Osteoblast (primary cell): ENCODE results near the gene ABHD15. TPM values are rescaled to one million over a fixed set of nuclear protein-coding genes. Genes with fewer than 3 reads are reported as not detected.
A peak's percentile ranks its signal among the peaks of the same experiment; 100 is the strongest.

Experiments used
- DNase-seq: peaks from one replicate; pipeline ENCODE4 v3.0.0; 2011; ENCODE audit warnings: low spot score, mixed read lengths; ENCODE audit not compliant: insufficient read length; ENCODE audit errors: missing footprints
- H2AFZ ChIP-seq: 2 replicates; pipeline ENCODE4 v1.6.0; 2011; ENCODE audit warnings: mild to moderate bottlenecking, low read length
- H3K27ac ChIP-seq: 2 replicates; pipeline ENCODE4 v1.5.1; 2011; ENCODE audit warnings: mild to moderate bottlenecking, low read depth, low read length, moderate library complexity
- H3K27me3 ChIP-seq: 2 replicates; pipeline ENCODE4 v1.6.0; 2012; ENCODE audit warnings: mild to moderate bottlenecking, control low read depth, inconsistent platforms, low read length, moderate library complexity; ENCODE audit not compliant: insufficient read depth
- H3K36me3 ChIP-seq: 2 replicates; pipeline ENCODE4 v1.5.1; 2011; ENCODE audit warnings: mild to moderate bottlenecking, low read length, control low read depth, moderate library complexity; ENCODE audit not compliant: insufficient read depth
- H3K4me1 ChIP-seq: 2 replicates; pipeline ENCODE4 v1.5.1; 2011; ENCODE audit warnings: mild to moderate bottlenecking, low read length, control low read depth, moderate library complexity; ENCODE audit not compliant: insufficient read depth
- H3K4me2 ChIP-seq: 2 replicates; pipeline ENCODE4 v1.6.0; 2011; ENCODE audit warnings: mild to moderate bottlenecking, low read length; ENCODE audit not compliant: insufficient read depth
- H3K4me3 ChIP-seq: fragments of 200-600 bp; sonication (generic); 3 replicates; pipeline ENCODE4 v1.5.1; 2012; ENCODE audit warnings: mild to moderate bottlenecking, low read length, inconsistent platforms; ENCODE audit not compliant: insufficient read depth
- H3K79me2 ChIP-seq: 2 replicates; pipeline ENCODE4 v1.6.0; 2012; ENCODE audit warnings: mild to moderate bottlenecking, low read length, control low read depth, inconsistent platforms; ENCODE audit not compliant: insufficient read depth
- H3K9me3 ChIP-seq: 2 replicates; pipeline ENCODE4 v1.5.1; 2011; ENCODE audit warnings: low read depth, low read length, control low read depth
- H4K20me1 ChIP-seq: 2 replicates; pipeline ENCODE4 v1.6.0; 2012; ENCODE audit warnings: mild to moderate bottlenecking, low read length, control low read depth; ENCODE audit not compliant: insufficient read depth
- CTCF ChIP-seq: IDR thresholded peaks from 2 replicates; pipeline ENCODE4 v1.5.1; 2011; ENCODE audit warnings: mild to moderate bottlenecking, low read depth, low read length, moderate library complexity; ENCODE audit errors: extremely low read depth
- total RNA-seq: library from RNA; depleted of rRNA; stranded (reverse); fragments of >200 nt; gene quantifications from 2 replicates; pipeline ENCODE4 v1.2.3, GENCODE V29; 2012

The ABHD15 gene
- total RNA-seq, 1 donor = 9.4 TPM

GRCh38 chr17:29612094-29612403, 45.2 kb upstream of the ABHD15 start:
- no peak overlapping the region for H2AFZ ChIP-seq
- no peak for TF ChIP-seq CTCF
- no peak overlapping the region for H3K27ac ChIP-seq
- H3K4me2 ChIP-seq = no peak overlapping the region
- peaks cover 6% of the 10 kb centered on the region for H3K4me1 ChIP-seq
- DNase-seq = peak; percentile 59
- H3K79me2 ChIP-seq = no peaks in the 10 kb centered on the region
- no peaks in the 10 kb centered on the region for H4K20me1 ChIP-seq
- H3K9me3 ChIP-seq = no peaks in the 10 kb centered on the region
- H3K27me3 ChIP-seq = no peaks in the 10 kb centered on the region
- no peaks in the 10 kb centered on the region for H3K36me3 ChIP-seq
- H3K4me3 ChIP-seq = no peak overlapping the region

- H3K36me3 ChIP-seq = no peaks in the 10 kb centered on the region
- H3K9me3 ChIP-seq = no peaks in the 10 kb centered on the region
- no peaks in the 10 kb centered on the region for H3K27me3 ChIP-seq
- no peak for TF ChIP-seq CTCF
- H2AFZ ChIP-seq = no peak overlapping the region
- no peaks in the 10 kb centered on the region for H4K20me1 ChIP-seq
- no peak overlapping the region for H3K4me2 ChIP-seq
- no peak overlapping the region for H3K27ac ChIP-seq
- H3K4me3 ChIP-seq = no peak overlapping the region
- peaks cover 6% of the 10 kb centered on the region for H3K4me1 ChIP-seq
- DNase-seq = peak; percentile 74
- no peaks in the 10 kb centered on the region for H3K79me2 ChIP-seq
These were observed 44.7 kb upstream of the ABHD15 start for GRCh38 chr17:29611351-29612093.

GRCh38 chr17:29610395-29610794, 43.6 kb upstream of the ABHD15 start:
- TF ChIP-seq CTCF = no peak
- H2AFZ ChIP-seq = no peak overlapping the region
- H3K9me3 ChIP-seq = no peaks in the 10 kb centered on the region
- no peaks in the 10 kb centered on the region for H4K20me1 ChIP-seq
- no peak overlapping the region for H3K4me3 ChIP-seq
- H3K79me2 ChIP-seq = no peaks in the 10 kb centered on the region
- no peaks in the 10 kb centered on the region for H3K36me3 ChIP-seq
- peaks cover 6% of the 10 kb centered on the region for H3K4me1 ChIP-seq
- no peak overlapping the region for H3K4me2 ChIP-seq
- H3K27ac ChIP-seq = no peak overlapping the region
- no peaks in the 10 kb centered on the region for H3K27me3 ChIP-seq
- peak; percentile 60 for DNase-seq

- H2AFZ ChIP-seq = no peak overlapping the region
- no peaks in the 10 kb centered on the region for H3K36me3 ChIP-seq
- H3K79me2 ChIP-seq = no peaks in the 10 kb centered on the region
- peak; percentile 39 for DNase-seq
- H4K20me1 ChIP-seq = no peaks in the 10 kb centered on the region
- H3K4me2 ChIP-seq = no peak overlapping the region
- peaks cover 6% of the 10 kb centered on the region for H3K4me1 ChIP-seq
- no peaks in the 10 kb centered on the region for H3K9me3 ChIP-seq
- no peak for TF ChIP-seq CTCF
- H3K4me3 ChIP-seq = no peak overlapping the region
- no peaks in the 10 kb centered on the region for H3K27me3 ChIP-seq
- no peak overlapping the region for H3K27ac ChIP-seq
These were observed 42.1 kb upstream of the ABHD15 start for GRCh38 chr17:29608986-29609385.
